LNCAP (cell line): Measurements from ENCODE around the gene DIAPH3.

Source experiments
- CTCF ChIP-seq: fragments of 450-650 bp; IDR thresholded peaks from 2 replicates; pipeline ENCODE4 v1.5.1; 2017; ENCODE audit warnings: mild to moderate bottlenecking

The DIAPH3 gene

DNA sequence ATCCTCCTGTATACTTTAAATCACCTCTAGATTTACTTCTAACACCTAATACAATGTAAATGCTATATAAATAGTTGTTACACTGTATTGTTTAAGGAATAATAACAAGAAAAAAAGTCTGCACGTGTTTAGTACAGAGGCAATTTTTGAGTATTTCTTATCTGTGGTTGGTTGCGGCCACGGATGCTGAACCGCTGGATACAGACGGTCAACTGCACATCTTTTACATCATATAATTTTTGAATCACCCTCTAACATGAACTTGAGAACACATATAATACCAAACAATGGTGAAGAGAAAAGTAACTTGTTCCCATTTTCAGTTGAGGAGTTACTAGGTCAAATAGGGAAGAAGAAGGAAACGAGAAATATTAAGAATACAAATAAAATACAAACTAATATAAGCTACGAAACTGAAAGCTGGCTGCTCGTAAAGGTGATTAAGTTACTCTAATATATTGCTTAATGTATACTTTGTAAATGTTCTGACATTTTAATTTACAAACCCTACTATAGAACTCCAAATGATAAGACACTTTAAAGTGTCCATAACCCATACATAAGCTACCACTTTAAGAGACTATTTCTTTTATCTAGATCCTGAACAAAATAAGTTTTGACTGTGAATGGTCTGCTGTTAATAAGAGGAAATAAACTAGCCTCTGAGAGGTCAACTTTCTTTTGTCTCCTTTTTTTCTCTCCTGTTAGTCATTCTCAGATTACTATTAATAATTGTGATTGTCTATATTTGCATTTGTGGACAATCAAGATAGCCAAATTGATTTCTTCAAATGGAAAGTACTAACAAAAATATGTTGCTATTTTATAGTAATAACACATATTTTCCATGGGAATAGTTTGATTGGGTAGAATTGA is 457.4 kb downstream of the DIAPH3 start:
- TF ChIP-seq CTCF: no peak

DNA sequence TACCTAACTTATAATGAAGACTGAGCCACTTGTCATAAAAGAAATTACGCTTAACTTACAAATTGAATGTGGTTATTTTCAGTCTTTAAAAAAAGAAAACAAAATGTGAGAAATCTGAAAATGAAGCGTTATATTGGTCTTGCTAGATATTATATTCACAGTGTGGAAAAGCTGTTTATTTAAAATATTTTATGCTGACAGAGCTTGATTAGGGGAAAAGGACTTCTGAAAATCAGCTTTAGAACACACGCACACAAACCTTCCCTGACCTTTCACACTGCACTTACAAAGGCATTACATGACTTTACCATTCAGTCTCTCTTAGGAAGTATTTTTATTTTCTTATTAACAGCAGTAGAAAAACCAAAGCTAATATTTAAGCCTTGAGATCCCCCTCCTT is 461.5 kb downstream of the DIAPH3 start:
- TF ChIP-seq CTCF: no peak

GRCh38 chr13:59701261-59701660 is 462.5 kb downstream of the DIAPH3 start:
- no peak for TF ChIP-seq CTCF

DNA sequence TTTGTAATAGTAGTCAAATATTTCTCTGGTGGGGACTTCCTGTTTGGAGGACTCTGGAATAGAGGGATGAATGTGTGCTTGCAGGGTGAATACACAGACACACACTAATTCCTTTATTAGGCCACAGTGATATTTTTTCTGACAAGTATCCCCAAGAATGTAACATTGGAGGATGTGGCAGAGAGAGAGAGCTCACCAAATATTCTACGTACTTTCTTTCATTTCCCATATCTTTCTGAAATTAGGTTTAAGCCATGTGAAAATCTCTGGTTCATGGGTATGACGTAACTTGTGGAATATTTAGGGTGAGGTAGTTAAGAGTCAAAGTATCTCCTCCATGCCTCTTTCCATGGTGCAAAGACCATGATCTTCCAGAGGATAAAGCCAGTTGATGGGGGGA is 463.4 kb downstream of the DIAPH3 start:
- TF ChIP-seq CTCF: no peak

DNA sequence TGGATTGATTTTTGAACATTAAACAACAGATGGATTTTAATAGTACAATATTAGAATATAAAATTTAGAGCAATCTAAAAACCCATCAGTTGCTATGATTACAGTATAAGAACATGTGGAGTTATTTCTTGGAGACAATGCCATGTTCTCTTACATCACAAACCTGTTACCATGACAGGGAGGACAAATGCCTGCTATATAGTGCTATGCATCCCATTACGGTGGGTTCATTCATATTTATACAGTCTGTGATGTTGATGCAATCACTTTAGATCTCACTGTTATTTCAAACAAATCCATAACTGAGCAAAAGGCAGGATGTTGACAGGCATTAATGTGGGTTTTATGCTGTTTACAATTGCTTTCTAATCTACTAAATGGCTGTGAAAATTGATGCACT is 467.5 kb downstream of the DIAPH3 start:
- TF ChIP-seq CTCF: no peak

DNA sequence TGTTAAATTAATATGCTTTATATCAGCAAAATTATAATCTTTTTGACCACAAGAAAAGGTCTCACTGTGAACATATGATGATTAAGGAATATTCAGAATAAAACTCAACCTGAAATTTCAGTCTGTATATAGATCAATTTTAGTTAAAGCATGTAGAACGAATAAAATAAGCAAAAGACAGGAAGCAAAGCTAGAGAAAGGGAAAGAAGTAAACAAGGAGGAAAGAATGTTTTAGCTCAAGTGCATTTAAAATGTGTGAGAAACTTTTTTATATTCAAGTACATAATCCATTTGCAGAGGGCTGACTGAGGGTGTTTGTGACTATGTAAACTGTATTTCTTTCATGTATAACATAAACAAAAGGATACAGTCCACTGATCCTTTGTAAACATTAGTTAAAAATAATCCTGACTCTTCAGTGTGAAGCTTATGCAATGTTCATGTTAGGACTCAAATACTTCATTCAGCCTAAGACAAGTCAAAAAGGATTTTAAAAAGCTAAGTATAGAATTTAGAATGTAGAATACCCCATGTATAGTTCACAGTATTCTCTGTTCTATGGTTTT is 472.1 kb downstream of the DIAPH3 start:
- no peak for TF ChIP-seq CTCF

- TF ChIP-seq CTCF: no peak
Observed at GRCh38 chr13:59690857-59691500, 472.7 kb downstream of the DIAPH3 start.
